Breast epithelium (tissue), 3 donors: ENCODE measurements around the gene LMTK3.

Experiments used
- CTCF ChIP-seq, 3 donors: fragments of 450-650 bp; IDR thresholded peaks; one replicate each; pipeline ENCODE4 v1.5.1; 2016 to 2017; ENCODE audit warnings: antibody characterized with exemption in 3 of 3, mild to moderate bottlenecking in 3 of 3, moderate library complexity in 3 of 3
- POLR2A ChIP-seq: fragments of 450-650 bp; IDR thresholded peaks from one replicate; pipeline ENCODE4 v1.6.1; 2016; ENCODE audit warnings: antibody characterized with exemption, mild to moderate bottlenecking, moderate library complexity
- POLR2AphosphoS5 ChIP-seq, 3 donors: sonication (generic); formaldehyde crosslinking; IDR thresholded peaks; one replicate each; pipeline ENCODE4 v1.6.1; 2017; ENCODE audit warnings: antibody characterized with exemption in 3 of 3

GRCh38 chr19:48444129-48444935, 67.3 kb downstream of the LMTK3 start:
- no peak for TF ChIP-seq POLR2AphosphoS5 (IDR thresholded peaks at IDR 0.05)
- no peak for TF ChIP-seq CTCF (IDR thresholded peaks at IDR 0.05)
- no peak for TF ChIP-seq POLR2A
